K562 (cell line): ENCODE measurements around the gene LRRC57. TPM values are rescaled to one million over a fixed set of nuclear protein-coding genes. Genes with fewer than 3 reads are reported as not detected.

Experiments used
- ATF3 ChIP-seq, 2 experiments: fragments of 450-650 bp in 1 of 2; sonication (generic) in 1 of 2; formaldehyde crosslinking in 1 of 2; IDR thresholded peaks in 1 of 2; conservative IDR thresholded peaks in 1 of 2; 2 replicates each; pipeline versions ENCODE4 v1.6.1 to v1.8.1; 2016 to 2023; ENCODE audit warnings: mild to moderate bottlenecking in 2 of 2, moderate library complexity in 2 of 2, inconsistent platforms in 1 of 2, missing genetic modification reagents in 1 of 2
- BDP1 ChIP-seq: IDR thresholded peaks from 3 replicates; pipeline ENCODE4 v1.6.1; 2011; ENCODE audit not compliant: insufficient read length, insufficient read depth
- CSDE1 ChIP-seq, 2 experiments: fragments of 450-650 bp; IDR thresholded peaks; 2 replicates each; pipeline ENCODE4 v1.6.1; 2016; ENCODE audit warnings: mild to moderate bottlenecking in 1 of 2
- E2F3 ChIP-seq: fragments of 250-450 bp; sonication (Bioruptor Pico); IDR thresholded peaks from 2 replicates; pipeline ENCODE4 v1.4.0; 2020; ENCODE audit warnings: mild to moderate bottlenecking
- EHMT2 ChIP-seq: fragments of 450-650 bp; IDR thresholded peaks from 2 replicates; pipeline ENCODE4 v1.6.1; 2018; ENCODE audit warnings: antibody characterized with exemption
- HMG20A ChIP-seq: fragments of 450-650 bp; formaldehyde crosslinking; conservative IDR thresholded peaks from 2 replicates; pipeline ENCODE4 v1.4.0; 2020; ENCODE audit warnings: mild to moderate bottlenecking, mixed read lengths
- IRF1 ChIP-seq: sonication (generic); formaldehyde crosslinking; IDR thresholded peaks from 2 replicates; pipeline ENCODE4 v1.8.0; 2022; ENCODE audit warnings: missing genetic modification reagents, mild to moderate bottlenecking, borderline replicate concordance
- KAT2B ChIP-seq: IDR thresholded peaks from one replicate; pipeline ENCODE4 v1.6.1; 2012; ENCODE audit warnings: low read depth, mild to moderate bottlenecking, control low read depth, inconsistent platforms, low read length, moderate library complexity
- NFE2L1 ChIP-seq: fragments of 450-650 bp; IDR thresholded peaks from 2 replicates; pipeline ENCODE4 v1.6.1; 2016; ENCODE audit warnings: missing genetic modification characterization, low read depth, mild to moderate bottlenecking, missing compliant biosample characterization, moderate library complexity, borderline replicate concordance
- POLR2H ChIP-seq: IDR thresholded peaks from 2 replicates; pipeline ENCODE4 v1.6.1; 2016; ENCODE audit warnings: missing genetic modification characterization, low read depth, mild to moderate bottlenecking, control low read depth, missing compliant biosample characterization, moderate library complexity
- SIN3A ChIP-seq, 2 experiments: fragments of 150-350 bp in 1 of 2; IDR thresholded peaks; 2 replicates each; pipeline ENCODE4 v1.6.1; 2011 to 2016; ENCODE audit warnings: borderline replicate concordance in 2 of 2, low read depth in 2 of 2, low read length in 2 of 2, mild to moderate bottlenecking in 2 of 2, moderate library complexity in 2 of 2; ENCODE audit not compliant: control insufficient read depth in 1 of 2
- SMARCA5 ChIP-seq: fragments of 450-650 bp; IDR thresholded peaks from 2 replicates; pipeline ENCODE4 v1.6.1; 2016
- SUPT5H ChIP-seq: fragments of 450-650 bp; IDR thresholded peaks from 2 replicates; pipeline ENCODE4 v1.6.1; 2016
- TCF7 ChIP-seq: sonication (generic); IDR thresholded peaks from 2 replicates; pipeline ENCODE4 v1.6.1; 2016; ENCODE audit warnings: antibody characterized with exemption, borderline replicate concordance
- TCF7L2 ChIP-seq: fragments of 150-350 bp; IDR thresholded peaks from 2 replicates; pipeline ENCODE4 v1.6.1; 2016; ENCODE audit warnings: low read depth, mild to moderate bottlenecking, low read length, moderate library complexity
- ZBTB2 ChIP-seq: fragments of 450-650 bp; IDR thresholded peaks from 2 replicates; pipeline ENCODE4 v1.6.1; 2016; ENCODE audit warnings: antibody characterized with exemption
- ZBTB7A ChIP-seq: IDR thresholded peaks from 2 replicates; pipeline ENCODE4 v1.6.1; 2011; ENCODE audit warnings: low read depth, mild to moderate bottlenecking, low read length, moderate library complexity, borderline replicate concordance; ENCODE audit not compliant: control insufficient read depth
- ZFP30 ChIP-seq: fragments of 250-450 bp; sonication (Bioruptor Pico); IDR thresholded peaks from 2 replicates; pipeline ENCODE4 v1.8.0; 2022; ENCODE audit warnings: moderate library complexity, mild to moderate bottlenecking, inconsistent platforms, borderline replicate concordance
- ZNF277 ChIP-seq: fragments of 250-450 bp; sonication (Bioruptor Pico); IDR thresholded peaks from 2 replicates; pipeline ENCODE4 v1.8.0; 2022; ENCODE audit warnings: inconsistent platforms, mild to moderate bottlenecking, moderate library complexity, borderline replicate concordance
- ZNF408 ChIP-seq: fragments of 250-450 bp; sonication (Bioruptor Pico); IDR thresholded peaks from 2 replicates; pipeline ENCODE4 v1.4.0; 2020; ENCODE audit warnings: low read depth, mild to moderate bottlenecking, moderate library complexity
- ZNF445 ChIP-seq: fragments of 250-450 bp; sonication (Bioruptor Pico); IDR thresholded peaks from 2 replicates; pipeline ENCODE4 v1.4.0; 2020; ENCODE audit warnings: low read depth, mild to moderate bottlenecking, moderate library complexity
- ZNF644 ChIP-seq: fragments of 200-800 bp; sonication (Bioruptor generic); IDR thresholded peaks from 2 replicates; pipeline ENCODE4 v1.6.1; 2016; ENCODE audit warnings: low read depth, missing genetic modification characterization, missing compliant biosample characterization
- polyA plus RNA-seq, 8 experiments: library from polyadenylated mRNA; depleted of rRNA in 4 of 8; stranded (reverse) in 5 of 8; unstranded in 3 of 8; fragments of >200 nt; fragmentation: Nextera tagmentation in 2 of 8; fragmentation: Illumina TruSeq in 1 of 8; extraction: Ambion mirVana in 2 of 8; extraction: Trizol in 1 of 8; gene quantifications; 2 replicates each; pipeline versions ENCODE4 v1.2.1 to v1.2.3, GENCODE V29; 2011 to 2014; ENCODE audit warnings: inconsistent platforms in 1 of 8, missing spikeins in 1 of 8
- total RNA-seq, 7 experiments: library from RNA; depleted of rRNA in 6 of 7; stranded (reverse); fragments of >200 nt in 6 of 7; fragmentation: Illumina TruSeq in 2 of 7; extraction: Trizol in 2 of 7; gene quantifications; 2 replicates each; pipeline versions ENCODE4 v1.2.1 to v1.2.3, GENCODE V29; 2011 to 2021; ENCODE audit warnings: low replicate concordance in 1 of 7

Gene LRRC57
- total and polyA plus RNA-seq, 9 of the 15 experiments (the other 6 are each of a cell fraction or from before 2014, with no cell fraction given): 3.9 to 20.4 (median 14.8) TPM

GRCh38 chr15:42495361-42496212 lies 53.0 kb downstream of the LRRC57 start, which contains the start of gene SNAP23 (continued):
- no peak for TF ChIP-seq ZNF277 (CRISPR knock-in tag)
- TF ChIP-seq ZBTB7A: peak; percentile 73; the same call in 1 of the 2 replicates
- TF ChIP-seq TCF7: no peak
- no peak for TF ChIP-seq ATF3 (IDR thresholded peaks at IDR 0.05)
- no peak for TF ChIP-seq ATF3 (CRISPR knock-in tag; conservative IDR thresholded peaks at IDR 0.05)
- peak; percentile 56 for TF ChIP-seq POLR2H (tag)
- TF ChIP-seq ZNF445 (CRISPR knock-in tag): no peak
- TF ChIP-seq HMG20A (CRISPR knock-in tag): no peak
- TF ChIP-seq SMARCA5: no peak
- TF ChIP-seq ZFP30 (CRISPR knock-in tag): no peak
- TF ChIP-seq CSDE1 (IDR thresholded peaks at IDR 0.05): no peak
- TF ChIP-seq ZNF644: no peak
- TF ChIP-seq BDP1: no peak
- no peak for TF ChIP-seq TCF7L2
- TF ChIP-seq NFE2L1 (tag): no peak
- TF ChIP-seq SUPT5H: peak; percentile 89
- TF ChIP-seq IRF1: no peak
- no peak for TF ChIP-seq E2F3
- peak; percentile 94 for TF ChIP-seq ZBTB2
- no peak for TF ChIP-seq KAT2B
- TF ChIP-seq SIN3A (IDR thresholded peaks at IDR 0.05; ENCODE audit: borderline replicate concordance in 2 of 2, control insufficient read depth in 1 of 2, low read depth in 2 of 2, low read length in 2 of 2): peak; percentile 96 to 98; a peak in 3 of 4 replicates
- TF ChIP-seq ZNF408 (CRISPR knock-in tag): no peak
- TF ChIP-seq EHMT2: no peak
